ENCODE measurements around the gene LRP2.

GRCh38 chr2:169324581-169325260, 37.6 kb downstream of the LRP2 start:
- TF ChIP-seq CTCF (IDR thresholded peaks at IDR 0.05) (no peak), POLR2A (IDR thresholded peaks at IDR 0.05) (no peak)

Data from lower leg skin (tissue), 3 donors.